ENCODE data around the gene MPP3.

Gene MPP3

DNA sequence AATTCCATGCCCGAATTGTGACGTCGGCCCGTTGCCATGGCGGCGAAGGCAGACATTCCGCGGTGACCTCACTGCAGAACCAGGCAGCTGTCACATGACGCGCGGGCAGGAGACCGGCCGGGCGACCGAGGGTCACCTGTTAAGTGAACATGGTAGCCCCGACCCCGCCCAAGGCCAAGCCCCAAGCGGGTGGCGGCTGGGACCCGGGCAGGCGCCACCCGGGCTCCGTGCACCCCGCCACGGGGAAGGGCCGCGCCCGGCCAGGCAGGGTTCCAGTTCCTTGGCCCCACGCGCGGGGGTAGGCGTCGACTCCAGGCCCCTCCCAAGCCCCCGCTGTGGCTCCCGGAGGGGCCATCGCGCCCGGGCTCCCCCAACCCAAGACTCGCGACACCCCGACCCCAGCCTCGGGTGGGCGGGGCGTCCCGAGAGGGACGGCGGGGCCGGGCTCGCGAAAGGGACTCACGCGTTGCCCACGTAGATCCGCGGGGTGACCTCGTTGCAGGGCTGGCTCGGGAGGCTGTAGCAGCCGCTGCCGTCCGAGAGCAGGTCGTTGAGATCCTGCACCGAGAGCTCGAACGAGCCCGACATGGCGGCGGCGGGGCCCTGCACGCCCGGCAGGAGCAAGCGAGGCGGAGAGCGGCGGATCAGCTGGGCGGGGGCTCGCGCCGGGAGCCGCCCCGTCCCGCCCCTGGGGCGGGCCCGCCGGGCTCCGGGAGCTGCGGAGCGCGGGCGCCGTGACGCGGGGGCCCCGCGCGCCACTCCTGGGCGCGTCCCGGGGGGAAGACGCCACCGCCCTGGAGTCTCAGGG lies 54.4 kb downstream of the MPP3 start, which contains the start of gene DUSP3 (continued):
- TF ChIP-seq GLIS1 (tag by site-specific recombination; IDR thresholded peaks at IDR 0.05) (peak; percentile 50; the same call in 1 of the 2 replicates), ZNF558 (tag by site-specific recombination; IDR thresholded peaks at IDR 0.05) (no peak), PRDM2 (tag by site-specific recombination; IDR thresholded peaks at IDR 0.05; ENCODE audit: borderline replicate concordance) (no peak), ZSCAN30 (tag by site-specific recombination; IDR thresholded peaks at IDR 0.05) (0 out of 2 replicates have a peak, but pooled peaks have one; percentile 7), ZNF629 (tag by site-specific recombination; IDR thresholded peaks at IDR 0.05) (peak; percentile 98), ZNF555 (tag by site-specific recombination; conservative IDR thresholded peaks at IDR 0.05) (no peak), ZNF626 (tag by site-specific recombination; IDR thresholded peaks at IDR 0.05) (no peak), ZXDB (tag by site-specific recombination; IDR thresholded peaks at IDR 0.05) (no peak; the same call in 1 of the 2 replicates), SETDB1 (IDR thresholded peaks at IDR 0.05; ENCODE audit: insufficient read length, low read length) (no peak), KLF8 (tag by site-specific recombination; IDR thresholded peaks at IDR 0.05) (peak; percentile 81; the same call in 1 of the 2 replicates), ZNF600 (tag by site-specific recombination; IDR thresholded peaks at IDR 0.05) (0 out of 2 replicates have a peak, but pooled peaks have one; percentile 10), ZNF548 (tag by site-specific recombination; IDR thresholded peaks at IDR 0.05) (no peak), MYNN (tag by site-specific recombination; IDR thresholded peaks at IDR 0.05; ENCODE audit: borderline replicate concordance) (no peak), INSM2 (tag by site-specific recombination; IDR thresholded peaks at IDR 0.05) (no peak; the same call in 1 of the 2 replicates), ZNF843 (tag by site-specific recombination; IDR thresholded peaks at IDR 0.05) (no peak), ELK4 (IDR thresholded peaks at IDR 0.05; ENCODE audit: borderline replicate concordance, low read depth, low read length) (no peak), ZNF280D (tag by site-specific recombination; IDR thresholded peaks at IDR 0.05) (no peak), ZNF184 (tag by site-specific recombination; IDR thresholded peaks at IDR 0.05) (no peak), ZNF549 (tag by site-specific recombination; IDR thresholded peaks at IDR 0.05) (no peak)
- TF ChIP-seq, protein P1, sequence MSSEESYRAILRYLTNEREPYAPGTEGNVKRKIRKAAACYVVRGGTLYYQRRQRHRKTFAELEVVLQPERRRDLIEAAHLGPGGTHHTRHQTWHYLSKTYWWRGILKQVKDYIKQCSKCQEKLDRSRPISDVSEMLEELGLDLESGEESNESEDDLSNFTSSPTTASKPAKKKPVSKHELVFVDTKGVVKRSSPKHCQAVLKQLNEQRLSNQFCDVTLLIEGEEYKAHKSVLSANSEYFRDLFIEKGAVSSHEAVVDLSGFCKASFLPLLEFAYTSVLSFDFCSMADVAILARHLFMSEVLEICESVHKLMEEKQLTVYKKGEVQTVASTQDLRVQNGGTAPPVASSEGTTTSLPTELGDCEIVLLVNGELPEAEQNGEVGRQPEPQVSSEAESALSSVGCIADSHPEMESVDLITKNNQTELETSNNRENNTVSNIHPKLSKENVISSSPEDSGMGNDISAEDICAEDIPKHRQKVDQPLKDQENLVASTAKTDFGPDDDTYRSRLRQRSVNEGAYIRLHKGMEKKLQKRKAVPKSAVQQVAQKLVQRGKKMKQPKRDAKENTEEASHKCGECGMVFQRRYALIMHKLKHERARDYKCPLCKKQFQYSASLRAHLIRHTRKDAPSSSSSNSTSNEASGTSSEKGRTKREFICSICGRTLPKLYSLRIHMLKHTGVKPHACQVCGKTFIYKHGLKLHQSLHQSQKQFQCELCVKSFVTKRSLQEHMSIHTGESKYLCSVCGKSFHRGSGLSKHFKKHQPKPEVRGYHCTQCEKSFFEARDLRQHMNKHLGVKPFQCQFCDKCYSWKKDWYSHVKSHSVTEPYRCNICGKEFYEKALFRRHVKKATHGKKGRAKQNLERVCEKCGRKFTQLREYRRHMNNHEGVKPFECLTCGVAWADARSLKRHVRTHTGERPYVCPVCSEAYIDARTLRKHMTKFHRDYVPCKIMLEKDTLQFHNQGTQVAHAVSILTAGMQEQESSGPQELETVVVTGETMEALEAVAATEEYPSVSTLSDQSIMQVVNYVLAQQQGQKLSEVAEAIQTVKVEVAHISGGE (tag by site-specific recombination; conservative IDR thresholded peaks at IDR 0.05; ENCODE audit: low read depth): no peak
- TF ChIP-seq, protein P2, sequence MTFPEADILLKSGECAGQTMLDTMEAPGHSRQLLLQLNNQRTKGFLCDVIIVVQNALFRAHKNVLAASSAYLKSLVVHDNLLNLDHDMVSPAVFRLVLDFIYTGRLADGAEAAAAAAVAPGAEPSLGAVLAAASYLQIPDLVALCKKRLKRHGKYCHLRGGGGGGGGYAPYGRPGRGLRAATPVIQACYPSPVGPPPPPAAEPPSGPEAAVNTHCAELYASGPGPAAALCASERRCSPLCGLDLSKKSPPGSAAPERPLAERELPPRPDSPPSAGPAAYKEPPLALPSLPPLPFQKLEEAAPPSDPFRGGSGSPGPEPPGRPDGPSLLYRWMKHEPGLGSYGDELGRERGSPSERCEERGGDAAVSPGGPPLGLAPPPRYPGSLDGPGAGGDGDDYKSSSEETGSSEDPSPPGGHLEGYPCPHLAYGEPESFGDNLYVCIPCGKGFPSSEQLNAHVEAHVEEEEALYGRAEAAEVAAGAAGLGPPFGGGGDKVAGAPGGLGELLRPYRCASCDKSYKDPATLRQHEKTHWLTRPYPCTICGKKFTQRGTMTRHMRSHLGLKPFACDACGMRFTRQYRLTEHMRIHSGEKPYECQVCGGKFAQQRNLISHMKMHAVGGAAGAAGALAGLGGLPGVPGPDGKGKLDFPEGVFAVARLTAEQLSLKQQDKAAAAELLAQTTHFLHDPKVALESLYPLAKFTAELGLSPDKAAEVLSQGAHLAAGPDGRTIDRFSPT (tag by site-specific recombination; IDR thresholded peaks at IDR 0.05): peak; percentile 94
